CD8-positive, alpha-beta memory T cell (primary cell): ENCODE measurements around the gene CLIC5. TPM values are rescaled to one million over a fixed set of nuclear protein-coding genes. Genes with fewer than 3 reads are reported as not detected.

Experiments
- CTCF ChIA-PET: fragments of 350-600 bp; sonication (Branson Sonifier 250); formaldehyde crosslinking; loops from one replicate; lab custom pipeline; 2021; ENCODE audit warnings: antibody characterized with exemption; lab: Charles Lee
- POLR2A ChIA-PET: fragments of 350-600 bp; sonication (Branson Sonifier 250); formaldehyde crosslinking; loops from one replicate; lab custom pipeline; 2021; ENCODE audit warnings: antibody characterized with exemption; lab: Charles Lee
- DNase-seq, 5 donors: peaks; one replicate each; pipeline versions ENCODE4 v3.0.0 to v3.0.0-alpha.2; 2020 to 2022; ENCODE audit warnings: mixed read lengths in 1 of 5
- H3K27ac ChIP-seq: one replicate; pipeline ENCODE4 v1.7.0; 2013; ENCODE audit warnings: low read depth, mild to moderate bottlenecking, low read length, moderate library complexity
- H3K27me3 ChIP-seq: 2 replicates; pipeline ENCODE4 v1.7.0; 2013; ENCODE audit warnings: low read length, mild to moderate bottlenecking; ENCODE audit not compliant: insufficient read depth, poor library complexity, severe bottlenecking
- H3K36me3 ChIP-seq: 2 replicates; pipeline ENCODE4 v1.7.0; 2013; ENCODE audit warnings: mild to moderate bottlenecking, low read length, moderate library complexity; ENCODE audit not compliant: insufficient read depth
- H3K4me1 ChIP-seq: 2 replicates; pipeline ENCODE4 v1.7.0; 2013; ENCODE audit warnings: mild to moderate bottlenecking, low read length, moderate library complexity; ENCODE audit not compliant: insufficient read depth
- H3K4me3 ChIP-seq: 2 replicates; pipeline ENCODE4 v1.7.0; 2013; ENCODE audit warnings: mild to moderate bottlenecking, low read length
- H3K9me3 ChIP-seq: 2 replicates; pipeline ENCODE4 v1.7.0; 2013; ENCODE audit warnings: mild to moderate bottlenecking, low read length
- H3K27ac Mint-ChIP-seq, 8 donors: one replicate each; pipeline ENCODE4 v1.8.0; 2020 to 2021; ENCODE audit warnings: mixed read lengths in 8 of 8, mild to moderate bottlenecking in 6 of 8, inconsistent platforms in 3 of 8, moderate library complexity in 3 of 8
- H3K27me3 Mint-ChIP-seq, 2 donors: one replicate each; pipeline ENCODE4 v1.8.0; 2020 to 2021; ENCODE audit warnings: mixed read lengths in 2 of 2, mild to moderate bottlenecking in 1 of 2, moderate library complexity in 1 of 2
- H3K36me3 Mint-ChIP-seq, 3 donors: one replicate each; pipeline ENCODE4 v1.8.0; 2020 to 2021; ENCODE audit warnings: mixed read lengths in 3 of 3, inconsistent platforms in 1 of 3, mild to moderate bottlenecking in 1 of 3
- H3K4me1 Mint-ChIP-seq, 3 donors: one replicate each; pipeline ENCODE4 v1.8.0; 2020 to 2021; ENCODE audit warnings: mixed read lengths in 3 of 3, inconsistent platforms in 1 of 3, mild to moderate bottlenecking in 1 of 3
- H3K4me3 Mint-ChIP-seq, 7 donors: one replicate each; pipeline ENCODE4 v1.8.0; 2020 to 2021; ENCODE audit warnings: mixed read lengths in 7 of 7, mild to moderate bottlenecking in 6 of 7, moderate library complexity in 4 of 7, inconsistent platforms in 2 of 7
- H3K9me3 Mint-ChIP-seq, 5 donors: one replicate each; pipeline ENCODE4 v1.8.0; 2020 to 2022; ENCODE audit warnings: mixed read lengths in 5 of 5, mild to moderate bottlenecking in 3 of 5, moderate library complexity in 2 of 5, inconsistent platforms in 1 of 5
- polyA plus RNA-seq: library from polyadenylated mRNA; unstranded; fragments of 300-500 nt; fragmentation: Illumina TruSeq; gene quantifications from one replicate; pipeline ENCODE4 v1.2.3, GENCODE V29; 2021
- total RNA-seq, 2 experiments: library from RNA; stranded (reverse); gene quantifications; one replicate each; pipeline ENCODE4 v1.2.3, GENCODE V29; 2021

The CLIC5 gene
- total and polyA plus RNA-seq, 3 experiments from 2014 or later: 4.8 to 7.2 (median 6.4) TPM

GRCh38 chr6:45892196-45892595, 123.5 kb downstream of the CLIC5 start:
- peaks cover 2 to 3% of the 10 kb centered on the region in 2 donors for H3K27me3 Mint-ChIP-seq
- no peaks in the 10 kb centered on the region for H3K9me3 Mint-ChIP-seq
- DNase-seq: no peak
- H3K4me1 Mint-ChIP-seq: peaks cover 15 to 27% (median 16%) of the 10 kb centered on the region in 3 donors
- H3K27me3 ChIP-seq: no peaks in the 10 kb centered on the region
- H3K36me3 ChIP-seq: no peaks in the 10 kb centered on the region
- H3K9me3 ChIP-seq: no peaks in the 10 kb centered on the region
- no peak overlapping the region for H3K4me3 Mint-ChIP-seq
- H3K27ac Mint-ChIP-seq: no peak overlapping the region
- ChIA-PET POLR2A (no interaction called here), CTCF (interaction anchor here (1.0 kb wide), 1 partner anchor 10 kb away, joined by 3 read pairs; no protein-coding TSS in a partner anchor)
- peaks cover 0 to 4% (median 0%) of the 10 kb centered on the region in 3 donors for H3K36me3 Mint-ChIP-seq
- H3K27ac ChIP-seq: no peak overlapping the region
- no peaks in the 10 kb centered on the region for H3K4me1 ChIP-seq
- no peak overlapping the region for H3K4me3 ChIP-seq

- Mint-ChIP-seq H3K4me3 (no peak overlapping the region), H3K9me3 (no peaks in the 10 kb centered on the region), H3K4me1 (no peaks in the 10 kb centered on the region), H3K36me3 (no peaks in the 10 kb centered on the region), H3K27me3 (peaks cover 4 to 15% of the 10 kb centered on the region in 2 donors), H3K27ac (no peak overlapping the region)
- no peak overlapping the region for H3K4me3 ChIP-seq
- POLR2A ChIA-PET: no interaction called here
- no peaks in the 10 kb centered on the region for H3K9me3 ChIP-seq
- CTCF ChIA-PET: no interaction called here
- no peak for DNase-seq
- no peaks in the 10 kb centered on the region for H3K4me1 ChIP-seq
- no peaks in the 10 kb centered on the region for H3K36me3 ChIP-seq
- no peaks in the 10 kb centered on the region for H3K27me3 ChIP-seq
- H3K27ac ChIP-seq: no peak overlapping the region
Measured at GRCh38 chr6:45886776-45887175, 128.9 kb downstream of the CLIC5 start.

- Histone ChIP-seq H3K9me3 (no peaks in the 10 kb centered on the region), H3K4me1 (no peaks in the 10 kb centered on the region), H3K27me3 (no peaks in the 10 kb centered on the region), H3K27ac (no peak overlapping the region), H3K36me3 (no peaks in the 10 kb centered on the region), H3K4me3 (no peak overlapping the region)
- peaks cover 5 to 19% of the 10 kb centered on the region in 2 donors for H3K27me3 Mint-ChIP-seq
- H3K27ac Mint-ChIP-seq: no peak overlapping the region
- no peak for DNase-seq
- ChIA-PET CTCF (no interaction called here), POLR2A (no interaction called here)
- H3K36me3 Mint-ChIP-seq: no peaks in the 10 kb centered on the region
- H3K9me3 Mint-ChIP-seq: no peaks in the 10 kb centered on the region
- no peaks in the 10 kb centered on the region for H3K4me1 Mint-ChIP-seq
- H3K4me3 Mint-ChIP-seq: no peak overlapping the region
Measured at GRCh38 chr6:45884336-45884735, 131.3 kb downstream of the CLIC5 start.

GRCh38 chr6:45882671-45883070, 133.0 kb downstream of the CLIC5 start:
- Mint-ChIP-seq H3K4me3 (no peak overlapping the region), H3K27ac (no peak overlapping the region), H3K36me3 (no peaks in the 10 kb centered on the region), H3K4me1 (no peaks in the 10 kb centered on the region), H3K9me3 (no peaks in the 10 kb centered on the region), H3K27me3 (peaks cover 5 to 17% of the 10 kb centered on the region in 2 donors)
- CTCF ChIA-PET: no interaction called here
- Histone ChIP-seq H3K4me1 (no peaks in the 10 kb centered on the region), H3K27me3 (no peaks in the 10 kb centered on the region), H3K27ac (no peak overlapping the region), H3K9me3 (no peaks in the 10 kb centered on the region), H3K36me3 (no peaks in the 10 kb centered on the region), H3K4me3 (no peak overlapping the region)
- POLR2A ChIA-PET: no interaction called here
- no peak for DNase-seq

GRCh38 chr6:45881705-45882467, 133.8 kb downstream of the CLIC5 start:
- Mint-ChIP-seq H3K4me1 (no peaks in the 10 kb centered on the region), H3K36me3 (no peaks in the 10 kb centered on the region), H3K4me3 (no peak overlapping the region), H3K27ac (peak overlapping the region in 1 of 8 donors; percentile 6), H3K9me3 (no peaks in the 10 kb centered on the region), H3K27me3 (peaks cover 5 to 15% of the 10 kb centered on the region in 2 donors)
- Histone ChIP-seq H3K36me3 (no peaks in the 10 kb centered on the region), H3K4me3 (no peak overlapping the region), H3K9me3 (no peaks in the 10 kb centered on the region), H3K27me3 (no peaks in the 10 kb centered on the region), H3K27ac (no peak overlapping the region), H3K4me1 (no peaks in the 10 kb centered on the region)
- no peak for DNase-seq
- ChIA-PET CTCF (no interaction called here), POLR2A (no interaction called here)

GRCh38 chr6:45880676-45881075, 135.0 kb downstream of the CLIC5 start:
- Mint-ChIP-seq H3K36me3 (no peaks in the 10 kb centered on the region), H3K9me3 (no peaks in the 10 kb centered on the region), H3K27me3 (peaks cover 7 to 18% of the 10 kb centered on the region in 2 donors), H3K4me1 (no peaks in the 10 kb centered on the region), H3K27ac (no peak overlapping the region), H3K4me3 (no peak overlapping the region)
- Histone ChIP-seq H3K9me3 (no peaks in the 10 kb centered on the region), H3K27me3 (no peaks in the 10 kb centered on the region), H3K36me3 (no peaks in the 10 kb centered on the region), H3K4me1 (no peaks in the 10 kb centered on the region), H3K27ac (no peak overlapping the region), H3K4me3 (no peak overlapping the region)
- ChIA-PET POLR2A (no interaction called here), CTCF (no interaction called here)
- no peak for DNase-seq

GRCh38 chr6:45880159-45880558, 135.5 kb downstream of the CLIC5 start:
- H3K36me3 Mint-ChIP-seq: no peaks in the 10 kb centered on the region
- H3K4me3 ChIP-seq: no peak overlapping the region
- CTCF ChIA-PET: no interaction called here

GRCh38 chr6:45877970-45878590, 137.6 kb downstream of the CLIC5 start:
- Mint-ChIP-seq H3K27ac (no peak overlapping the region), H3K36me3 (no peaks in the 10 kb centered on the region), H3K4me3 (no peak overlapping the region), H3K9me3 (no peaks in the 10 kb centered on the region), H3K4me1 (no peaks in the 10 kb centered on the region), H3K27me3 (peaks cover 7 to 20% of the 10 kb centered on the region in 2 donors)
- ChIA-PET POLR2A (no interaction called here), CTCF (no interaction called here)
- Histone ChIP-seq H3K4me3 (no peak overlapping the region), H3K27ac (no peak overlapping the region), H3K4me1 (no peaks in the 10 kb centered on the region), H3K36me3 (no peaks in the 10 kb centered on the region), H3K9me3 (no peaks in the 10 kb centered on the region), H3K27me3 (no peaks in the 10 kb centered on the region)
- no peak for DNase-seq

More at GRCh38 chr6:45880159-45880558, 135.5 kb downstream of the CLIC5 start:
- no peaks in the 10 kb centered on the region for H3K36me3 ChIP-seq
- DNase-seq: no peak
- H3K27me3 ChIP-seq: no peaks in the 10 kb centered on the region
- Mint-ChIP-seq H3K4me3 (no peak overlapping the region), H3K9me3 (no peaks in the 10 kb centered on the region), H3K27ac (no peak overlapping the region), H3K27me3 (peaks cover 7 to 19% of the 10 kb centered on the region in 2 donors), H3K4me1 (no peaks in the 10 kb centered on the region)
- no peaks in the 10 kb centered on the region for H3K9me3 ChIP-seq
- POLR2A ChIA-PET: no interaction called here
- H3K4me1 ChIP-seq: no peaks in the 10 kb centered on the region
- H3K27ac ChIP-seq: no peak overlapping the region
